ENCODE measurements around the gene CNIH2.
A peak's percentile ranks its signal among the peaks of the same experiment; 100 is the strongest.
"Not testable (repeated sequence)": the region's sequence is repeated elsewhere in the genome, so short reads cannot be mapped to it uniquely, and the experiment has no call there.

CNIH2 gene

DNA sequence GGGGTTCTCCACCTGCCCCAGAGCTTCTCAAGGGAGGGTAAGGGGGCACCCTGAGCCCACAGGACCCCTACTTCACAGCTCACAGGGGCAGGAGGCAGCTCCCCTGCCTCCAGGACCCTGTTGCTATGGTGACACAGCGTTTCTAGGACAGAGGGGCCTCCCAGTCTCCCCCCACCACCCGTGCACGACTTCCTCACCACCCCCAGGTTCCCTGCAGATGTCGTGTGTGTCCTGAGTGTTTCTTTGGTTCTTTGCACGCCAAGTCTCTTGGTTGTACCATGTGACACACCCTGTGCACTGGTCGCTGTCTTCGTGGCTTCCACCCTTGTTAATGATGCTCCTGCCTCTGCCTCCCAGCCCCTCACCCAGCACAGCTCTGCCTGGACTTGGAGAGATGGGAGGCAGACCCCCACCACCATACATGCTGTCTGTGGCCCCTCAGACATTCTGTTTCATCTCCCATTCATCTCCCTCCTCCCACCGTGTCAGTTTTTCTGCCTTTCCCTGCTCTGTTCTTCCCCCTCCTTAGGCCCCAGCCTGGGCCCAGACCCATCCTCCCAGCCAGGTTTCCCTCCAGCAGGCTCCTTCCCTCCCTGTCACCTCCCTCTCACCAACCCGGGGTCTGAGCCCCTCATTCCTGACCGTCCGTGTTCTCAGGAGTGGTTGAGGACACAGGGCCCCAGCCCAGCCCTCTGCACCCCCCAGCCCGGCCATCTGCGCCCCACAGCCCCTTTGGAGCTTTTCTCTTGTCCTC is 34.0 kb upstream of the CNIH2 start:
- Mint-ChIP-seq H3K4me3 (no peak overlapping the region), H3K36me3 (ENCODE audit: low read depth) (peaks cover 15% of the 10 kb centered on the region), H3K9me3 (no peaks in the 10 kb centered on the region), H3K27me3 (ENCODE audit: low read depth) (no peaks in the 10 kb centered on the region), H3K4me1 (ENCODE audit: low read depth) (peaks cover 2% of the 10 kb centered on the region), H3K27ac (no peak overlapping the region)

DNA sequence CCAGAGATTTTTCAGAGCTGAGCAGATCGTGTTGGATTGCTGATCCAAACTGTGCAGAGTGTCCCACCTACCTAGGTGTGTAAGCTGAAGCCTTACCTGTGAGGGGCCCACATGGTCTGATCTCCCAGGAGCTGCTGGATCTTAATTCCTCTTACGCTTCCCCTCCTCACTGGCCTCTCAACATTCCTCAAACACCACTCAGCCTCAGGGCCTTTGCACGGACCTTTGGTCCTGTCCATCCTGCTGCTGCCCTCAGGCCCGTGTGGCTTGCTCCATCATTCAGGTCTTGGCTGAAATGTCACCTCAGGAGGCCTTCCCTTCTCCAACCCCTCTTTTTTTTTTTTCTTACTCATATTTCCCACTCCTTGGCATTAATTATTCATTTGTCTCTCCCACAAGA is 30.7 kb upstream of the CNIH2 start:
- H3K36me3 Mint-ChIP-seq (ENCODE audit: low read depth), result peaks cover 11% of the 10 kb centered on the region

DNA sequence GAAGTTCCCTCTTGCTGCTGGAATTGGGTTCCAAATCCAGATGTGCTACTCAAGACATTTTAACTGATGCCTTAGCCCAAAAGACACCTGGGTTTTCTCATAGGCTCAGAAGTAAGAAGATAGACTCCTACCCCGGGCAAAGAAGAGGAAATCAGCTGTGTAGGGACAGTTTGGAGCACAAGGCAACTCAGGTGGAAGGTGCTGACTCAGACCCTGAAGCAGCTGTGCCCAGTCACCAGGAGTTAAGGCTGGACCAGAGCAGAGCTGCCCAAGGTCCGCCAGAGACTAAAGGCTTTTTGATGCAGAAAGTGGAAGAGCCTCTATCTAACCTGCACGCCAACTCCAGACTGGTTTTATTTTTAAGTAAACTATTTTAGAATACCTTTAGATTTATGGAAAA is 30.2 kb upstream of the CNIH2 start:
- no peak overlapping the region for H3K4me3 Mint-ChIP-seq
- no peaks in the 10 kb centered on the region for H3K9me3 Mint-ChIP-seq
- no peak overlapping the region for H3K27ac Mint-ChIP-seq
- H3K4me1 Mint-ChIP-seq (ENCODE audit: low read depth), result peaks cover 2% of the 10 kb centered on the region
- no peaks in the 10 kb centered on the region for H3K27me3 Mint-ChIP-seq (ENCODE audit: low read depth)
- H3K36me3 Mint-ChIP-seq (ENCODE audit: low read depth), result peaks cover 11% of the 10 kb centered on the region

More for the DNA sequence above, 30.7 kb upstream of the CNIH2 start:
- Mint-ChIP-seq H3K4me1 (ENCODE audit: low read depth) (peaks cover 2% of the 10 kb centered on the region), H3K4me3 (no peak overlapping the region), H3K9me3 (no peaks in the 10 kb centered on the region), H3K27me3 (ENCODE audit: low read depth) (no peaks in the 10 kb centered on the region), H3K27ac (no peak overlapping the region)

DNA sequence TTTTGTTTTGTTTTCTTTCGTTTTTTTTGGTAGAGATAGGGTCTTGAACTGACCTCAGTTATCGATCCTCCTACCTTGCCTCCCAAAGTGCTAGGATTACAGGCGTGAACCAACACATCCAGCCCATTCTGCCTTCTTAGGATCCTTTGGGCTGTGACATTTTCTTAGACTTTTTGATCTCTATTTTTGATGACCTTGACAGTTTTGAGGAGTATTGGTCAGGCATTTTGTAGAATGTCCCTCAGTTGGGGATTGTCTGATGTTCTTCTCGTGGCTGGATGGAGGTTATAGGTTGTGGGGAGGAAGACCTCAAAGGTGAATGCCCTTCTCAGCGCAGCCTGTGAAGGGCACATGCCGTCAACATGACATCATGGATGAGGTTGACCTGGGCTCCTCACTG is 29.1 kb upstream of the CNIH2 start:
- no peaks in the 10 kb centered on the region for H3K9me3 Mint-ChIP-seq
- H3K4me1 Mint-ChIP-seq (ENCODE audit: low read depth), result peaks cover under 1% of the 10 kb centered on the region
- H3K27me3 Mint-ChIP-seq (ENCODE audit: low read depth), result no peaks in the 10 kb centered on the region
- peaks cover 12% of the 10 kb centered on the region for H3K36me3 Mint-ChIP-seq (ENCODE audit: low read depth)
- H3K4me3 Mint-ChIP-seq, result no peak overlapping the region
- no peak overlapping the region for H3K27ac Mint-ChIP-seq

DNA sequence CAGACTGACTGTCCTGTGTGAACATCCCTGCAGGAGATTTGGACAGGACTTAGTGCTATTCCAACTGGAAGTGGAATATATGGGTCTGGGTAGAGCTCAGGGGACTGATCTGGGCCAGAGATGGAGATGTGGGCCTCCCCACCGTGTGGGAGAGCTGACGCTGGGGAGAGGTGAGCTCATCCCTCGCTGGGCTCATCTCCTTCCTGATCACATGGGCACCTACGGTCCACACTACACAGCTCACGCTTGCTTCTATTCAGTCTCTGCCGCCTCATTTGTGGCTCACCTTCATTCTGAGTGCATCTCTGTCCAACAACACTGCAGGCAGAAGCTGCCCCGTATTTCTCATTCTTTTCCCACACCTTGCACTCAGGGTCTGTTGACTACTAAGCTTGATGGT is 26.2 kb upstream of the CNIH2 start:
- Mint-ChIP-seq H3K27ac (no peak overlapping the region), H3K4me1 (ENCODE audit: low read depth) (peaks cover 9% of the 10 kb centered on the region), H3K27me3 (ENCODE audit: low read depth) (no peaks in the 10 kb centered on the region), H3K9me3 (no peaks in the 10 kb centered on the region), H3K4me3 (no peak overlapping the region), H3K36me3 (ENCODE audit: low read depth) (peaks cover 10% of the 10 kb centered on the region)

DNA sequence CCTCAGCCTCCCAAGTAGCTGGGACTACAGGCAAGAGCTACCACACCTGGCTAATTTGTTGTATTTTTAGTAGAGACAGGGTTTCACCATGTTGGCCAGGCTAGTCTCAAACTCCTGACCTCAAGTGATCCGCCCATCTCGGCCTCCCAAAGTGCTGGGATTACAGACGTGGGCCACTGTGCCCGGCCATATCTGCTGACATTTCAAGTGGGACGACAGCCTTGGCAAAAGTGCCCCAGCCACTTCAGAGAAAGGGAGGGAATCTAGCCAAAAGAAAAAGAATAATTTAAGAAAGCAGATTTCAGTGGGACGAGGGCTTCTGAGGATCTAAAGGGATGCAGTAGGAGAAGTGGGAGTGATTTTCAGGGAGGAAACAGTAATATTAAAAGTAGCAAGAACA is 24.9 kb upstream of the CNIH2 start:
- not testable (repeated sequence) for H3K27ac Mint-ChIP-seq; H3K4me3 Mint-ChIP-seq; H3K9me3 Mint-ChIP-seq; H3K27me3 Mint-ChIP-seq (ENCODE audit: low read depth)
- Mint-ChIP-seq H3K36me3 (ENCODE audit: low read depth) (peaks cover 13% of the 10 kb centered on the region), H3K4me1 (ENCODE audit: low read depth) (peaks cover 12% of the 10 kb centered on the region)

DNA sequence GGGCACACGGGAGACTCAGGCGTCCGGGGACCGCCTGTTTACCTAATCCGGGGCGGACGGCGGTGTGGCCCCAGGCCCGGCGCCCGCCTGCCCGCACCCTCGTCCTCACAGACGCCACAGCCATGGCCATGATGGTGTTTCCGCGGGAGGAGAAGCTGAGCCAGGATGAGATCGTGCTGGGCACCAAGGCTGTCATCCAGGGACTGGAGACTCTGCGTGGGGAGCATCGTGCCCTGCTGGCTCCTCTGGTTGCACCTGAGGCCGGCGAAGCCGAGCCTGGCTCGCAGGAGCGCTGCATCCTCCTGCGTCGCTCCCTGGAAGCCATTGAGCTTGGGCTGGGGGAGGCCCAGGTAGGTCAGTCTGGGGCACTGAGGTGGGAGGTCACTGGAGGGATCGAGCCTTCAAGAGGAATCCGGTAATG is 19.5 kb upstream of the CNIH2 start:
- Mint-ChIP-seq H3K9me3 (no peaks in the 10 kb centered on the region), H3K27ac (peak overlapping the region; percentile 63), H3K27me3 (ENCODE audit: low read depth) (no peaks in the 10 kb centered on the region), H3K4me1 (ENCODE audit: low read depth) (peaks cover 24% of the 10 kb centered on the region), H3K36me3 (ENCODE audit: low read depth) (peaks cover 24% of the 10 kb centered on the region), H3K4me3 (peak overlapping the region; percentile 87)

DNA sequence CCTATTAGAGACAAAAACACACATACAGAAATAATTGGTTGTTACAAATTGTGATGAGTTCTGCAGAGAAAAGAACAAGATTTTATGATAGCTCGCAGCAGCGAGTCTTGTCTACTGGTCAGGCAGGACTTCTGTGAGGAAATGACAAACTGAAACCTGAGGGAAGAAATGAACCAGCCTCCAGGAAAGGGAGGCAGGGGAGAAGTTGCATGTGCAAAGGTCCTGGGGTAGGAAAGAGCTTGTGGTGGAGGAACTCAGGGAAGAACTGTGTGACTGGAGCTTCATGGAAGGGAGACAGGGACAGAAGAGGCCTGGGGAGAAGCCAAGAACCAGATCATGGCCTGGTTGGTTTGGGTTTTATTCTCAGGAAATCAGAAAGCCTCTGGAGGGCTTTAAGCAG is 18.8 kb upstream of the CNIH2 start:
- Mint-ChIP-seq H3K4me3 (peak overlapping the region; percentile 0), H3K27me3 (ENCODE audit: low read depth) (no peaks in the 10 kb centered on the region), H3K36me3 (ENCODE audit: low read depth) (peaks cover 21% of the 10 kb centered on the region), H3K4me1 (ENCODE audit: low read depth) (peaks cover 24% of the 10 kb centered on the region), H3K9me3 (no peaks in the 10 kb centered on the region), H3K27ac (no peak overlapping the region)

DNA sequence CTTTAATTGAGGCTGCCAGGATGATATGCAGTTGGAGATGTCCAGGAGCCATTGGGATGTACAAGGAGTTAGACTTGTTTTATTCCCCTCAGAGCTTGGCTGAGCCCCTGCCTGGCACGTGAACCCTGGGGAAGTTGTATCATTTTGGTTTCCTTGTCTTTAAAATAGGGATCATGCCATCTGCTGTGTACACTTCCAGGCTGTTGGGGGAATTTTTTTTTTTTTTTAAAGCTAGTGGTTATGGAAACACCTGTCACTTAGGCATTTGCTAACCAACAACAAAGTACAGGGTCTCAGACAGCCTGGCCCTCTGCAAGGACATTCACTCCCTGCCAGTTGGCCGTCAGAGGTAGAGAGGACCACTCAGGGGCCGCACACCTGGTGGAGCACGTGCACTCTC is 18.0 kb upstream of the CNIH2 start:
- Mint-ChIP-seq H3K4me1 (ENCODE audit: low read depth) (peaks cover 24% of the 10 kb centered on the region), H3K9me3 (no peaks in the 10 kb centered on the region), H3K36me3 (ENCODE audit: low read depth) (peaks cover 21% of the 10 kb centered on the region), H3K27me3 (ENCODE audit: low read depth) (no peaks in the 10 kb centered on the region), H3K4me3 (peak overlapping the region; percentile 24), H3K27ac (no peak overlapping the region)

DNA sequence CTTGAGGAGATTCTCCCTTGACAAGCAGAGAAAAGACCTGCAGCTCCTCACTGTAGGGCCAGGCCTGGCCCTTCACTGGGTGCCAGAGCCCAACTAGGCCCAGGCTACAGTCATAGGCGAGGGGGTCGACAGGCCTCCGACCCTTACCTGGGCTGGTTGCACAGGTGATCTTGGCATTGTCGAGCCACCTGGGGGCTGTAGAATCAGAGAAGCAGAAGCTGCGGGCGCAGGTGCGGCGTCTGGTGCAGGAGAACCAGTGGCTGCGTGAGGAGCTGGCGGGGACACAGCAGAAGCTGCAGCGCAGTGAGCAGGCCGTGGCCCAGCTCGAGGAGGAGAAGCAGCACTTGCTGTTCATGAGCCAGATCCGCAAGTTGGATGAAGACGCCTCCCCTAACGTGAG is 16.4 kb upstream of the CNIH2 start:
- H3K4me3 Mint-ChIP-seq, result no peak overlapping the region
- no peaks in the 10 kb centered on the region for H3K27me3 Mint-ChIP-seq (ENCODE audit: low read depth)
- peaks cover 21% of the 10 kb centered on the region for H3K36me3 Mint-ChIP-seq (ENCODE audit: low read depth)
- no peak overlapping the region for H3K27ac Mint-ChIP-seq
- H3K9me3 Mint-ChIP-seq, result no peaks in the 10 kb centered on the region
- peaks cover 18% of the 10 kb centered on the region for H3K4me1 Mint-ChIP-seq (ENCODE audit: low read depth)

DNA sequence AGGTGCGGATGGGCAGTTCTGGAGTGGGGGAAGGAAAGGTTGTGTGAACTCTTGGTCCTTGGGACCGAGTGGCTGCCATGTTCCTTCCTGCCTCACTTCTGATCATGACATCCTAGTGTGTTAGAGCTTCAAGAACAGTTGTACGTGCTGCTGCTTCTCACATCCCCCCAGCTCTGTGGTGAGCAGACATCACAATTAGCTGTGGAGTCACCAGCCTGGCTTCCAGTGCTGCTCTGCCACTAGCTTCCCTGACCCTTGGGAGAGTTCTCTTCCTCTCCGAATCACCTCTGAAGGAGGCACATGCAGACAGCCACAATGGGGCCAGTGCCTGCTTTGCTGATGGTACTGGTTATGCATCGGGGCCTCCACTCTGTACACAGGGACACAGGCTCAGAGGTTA is 15.8 kb upstream of the CNIH2 start:
- H3K36me3 Mint-ChIP-seq (ENCODE audit: low read depth), result peaks cover 20% of the 10 kb centered on the region
- H3K4me1 Mint-ChIP-seq (ENCODE audit: low read depth), result peaks cover 15% of the 10 kb centered on the region
- H3K4me3 Mint-ChIP-seq, result no peak overlapping the region
- no peaks in the 10 kb centered on the region for H3K27me3 Mint-ChIP-seq (ENCODE audit: low read depth)
- H3K27ac Mint-ChIP-seq, result no peak overlapping the region
- no peaks in the 10 kb centered on the region for H3K9me3 Mint-ChIP-seq

DNA sequence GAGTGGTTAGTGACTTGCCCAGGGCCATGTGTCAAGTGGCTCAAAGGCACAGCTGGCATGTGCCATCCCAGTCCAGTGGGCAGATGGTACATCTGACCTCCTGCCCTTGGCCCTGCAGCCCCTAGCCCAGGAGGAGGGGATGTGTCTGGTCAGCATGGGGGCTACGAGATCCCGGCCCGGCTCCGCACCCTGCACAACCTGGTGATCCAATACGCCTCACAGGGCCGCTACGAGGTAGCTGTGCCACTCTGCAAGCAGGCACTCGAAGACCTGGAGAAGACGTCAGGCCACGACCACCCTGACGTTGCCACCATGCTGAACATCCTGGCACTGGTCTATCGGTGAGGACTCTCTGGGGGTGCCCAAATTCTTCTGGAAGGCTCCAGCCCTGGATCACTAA is 15.3 kb upstream of the CNIH2 start:
- no peaks in the 10 kb centered on the region for H3K27me3 Mint-ChIP-seq (ENCODE audit: low read depth)
- H3K4me1 Mint-ChIP-seq (ENCODE audit: low read depth), result peaks cover 17% of the 10 kb centered on the region
- no peaks in the 10 kb centered on the region for H3K9me3 Mint-ChIP-seq
- H3K4me3 Mint-ChIP-seq, result no peak overlapping the region
- peaks cover 22% of the 10 kb centered on the region for H3K36me3 Mint-ChIP-seq (ENCODE audit: low read depth)
- H3K27ac Mint-ChIP-seq, result no peak overlapping the region

DNA sequence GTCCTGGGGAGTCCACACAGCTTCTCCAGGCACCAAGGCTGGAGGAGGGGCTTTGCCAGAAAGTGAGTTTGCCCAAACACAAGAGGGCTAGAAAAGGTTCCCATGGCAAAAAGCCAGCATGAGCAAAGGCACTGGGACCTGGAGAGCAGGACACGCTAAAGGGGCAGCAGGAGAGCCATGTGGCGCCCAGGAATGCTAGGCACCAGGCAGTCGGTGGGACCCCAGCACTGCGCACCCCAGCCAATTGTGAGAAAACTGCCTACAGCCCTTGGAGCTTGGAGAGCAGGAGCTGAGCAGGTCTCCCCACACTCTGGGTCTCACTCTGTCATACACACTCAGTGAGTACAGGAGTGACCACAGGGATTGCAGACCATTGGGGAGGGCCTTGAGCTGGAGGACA is 14.7 kb upstream of the CNIH2 start:
- H3K27me3 Mint-ChIP-seq (ENCODE audit: low read depth), result no peaks in the 10 kb centered on the region
- peaks cover 20% of the 10 kb centered on the region for H3K4me1 Mint-ChIP-seq (ENCODE audit: low read depth)
- H3K27ac Mint-ChIP-seq, result no peak overlapping the region
- H3K36me3 Mint-ChIP-seq (ENCODE audit: low read depth), result peaks cover 22% of the 10 kb centered on the region
- no peaks in the 10 kb centered on the region for H3K9me3 Mint-ChIP-seq
- no peak overlapping the region for H3K4me3 Mint-ChIP-seq

DNA sequence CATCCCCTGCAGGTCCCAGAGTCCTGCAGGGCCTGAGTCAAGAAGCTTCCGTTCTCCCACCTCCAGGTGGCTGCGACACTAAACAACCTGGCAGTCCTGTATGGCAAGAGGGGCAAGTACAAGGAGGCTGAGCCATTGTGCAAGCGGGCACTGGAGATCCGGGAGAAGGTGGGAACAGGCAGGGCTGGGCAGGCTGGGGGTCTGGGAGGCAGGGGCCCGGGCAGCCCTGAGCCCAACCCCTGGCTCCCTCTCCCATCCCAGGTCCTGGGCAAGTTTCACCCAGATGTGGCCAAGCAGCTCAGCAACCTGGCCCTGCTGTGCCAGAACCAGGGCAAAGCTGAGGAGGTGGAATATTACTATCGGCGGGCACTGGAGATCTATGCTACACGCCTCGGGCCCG is 14.2 kb upstream of the CNIH2 start:
- Mint-ChIP-seq H3K4me1 (ENCODE audit: low read depth) (peaks cover 19% of the 10 kb centered on the region), H3K4me3 (no peak overlapping the region), H3K27me3 (ENCODE audit: low read depth) (no peaks in the 10 kb centered on the region), H3K36me3 (ENCODE audit: low read depth) (peaks cover 22% of the 10 kb centered on the region), H3K27ac (no peak overlapping the region), H3K9me3 (no peaks in the 10 kb centered on the region)

DNA sequence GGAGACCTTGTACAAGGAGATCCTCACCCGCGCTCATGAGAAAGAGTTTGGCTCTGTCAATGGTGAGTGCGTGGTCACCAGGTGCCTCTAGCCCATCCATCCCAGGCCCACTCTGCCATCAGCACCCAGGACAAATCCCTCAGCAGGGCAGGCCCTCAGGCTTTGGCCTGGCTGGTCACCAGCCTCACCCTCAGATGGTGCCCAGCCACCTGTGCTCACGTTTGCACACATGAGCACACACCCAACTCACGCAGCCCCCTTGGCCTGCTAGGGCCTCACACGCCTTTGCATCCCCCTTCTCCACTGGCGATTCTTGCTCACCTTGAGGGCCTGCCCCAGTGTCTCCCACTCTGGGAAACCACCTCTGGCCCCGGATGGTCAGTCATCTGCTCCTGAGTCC is 13.6 kb upstream of the CNIH2 start:
- Mint-ChIP-seq H3K27ac (no peak overlapping the region), H3K36me3 (ENCODE audit: low read depth) (peaks cover 19% of the 10 kb centered on the region), H3K4me1 (ENCODE audit: low read depth) (peaks cover 16% of the 10 kb centered on the region), H3K9me3 (no peaks in the 10 kb centered on the region), H3K27me3 (ENCODE audit: low read depth) (no peaks in the 10 kb centered on the region), H3K4me3 (no peak overlapping the region)

DNA sequence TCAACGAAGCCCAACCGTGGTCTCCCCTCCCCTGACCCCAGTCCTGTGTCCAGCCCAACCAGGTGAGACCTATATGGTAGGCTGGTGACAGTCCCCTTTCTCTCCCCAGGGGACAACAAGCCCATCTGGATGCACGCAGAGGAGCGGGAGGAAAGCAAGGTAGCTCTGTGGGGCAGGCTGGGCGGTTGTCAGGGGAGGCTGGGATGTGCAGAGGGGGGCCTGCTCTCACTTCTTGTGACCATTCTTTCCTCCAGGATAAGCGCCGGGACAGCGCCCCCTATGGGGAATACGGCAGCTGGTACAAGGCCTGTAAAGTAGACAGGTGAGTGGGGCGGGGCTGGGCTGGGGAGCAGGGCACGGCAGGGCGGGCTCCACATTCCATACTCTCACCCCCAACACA is 13.1 kb upstream of the CNIH2 start:
- no peaks in the 10 kb centered on the region for H3K27me3 Mint-ChIP-seq (ENCODE audit: low read depth)
- no peaks in the 10 kb centered on the region for H3K9me3 Mint-ChIP-seq
- no peak overlapping the region for H3K27ac Mint-ChIP-seq
- peaks cover 17% of the 10 kb centered on the region for H3K36me3 Mint-ChIP-seq (ENCODE audit: low read depth)
- peaks cover 18% of the 10 kb centered on the region for H3K4me1 Mint-ChIP-seq (ENCODE audit: low read depth)
- no peak overlapping the region for H3K4me3 Mint-ChIP-seq
